ENCODE data around the gene GSG1. TPM values are rescaled to one million over a fixed set of nuclear protein-coding genes. Genes with fewer than 3 reads are reported as not detected.

GSG1 gene
- total RNA-seq, 1 experiment from 2014 or later: not detected

DNA sequence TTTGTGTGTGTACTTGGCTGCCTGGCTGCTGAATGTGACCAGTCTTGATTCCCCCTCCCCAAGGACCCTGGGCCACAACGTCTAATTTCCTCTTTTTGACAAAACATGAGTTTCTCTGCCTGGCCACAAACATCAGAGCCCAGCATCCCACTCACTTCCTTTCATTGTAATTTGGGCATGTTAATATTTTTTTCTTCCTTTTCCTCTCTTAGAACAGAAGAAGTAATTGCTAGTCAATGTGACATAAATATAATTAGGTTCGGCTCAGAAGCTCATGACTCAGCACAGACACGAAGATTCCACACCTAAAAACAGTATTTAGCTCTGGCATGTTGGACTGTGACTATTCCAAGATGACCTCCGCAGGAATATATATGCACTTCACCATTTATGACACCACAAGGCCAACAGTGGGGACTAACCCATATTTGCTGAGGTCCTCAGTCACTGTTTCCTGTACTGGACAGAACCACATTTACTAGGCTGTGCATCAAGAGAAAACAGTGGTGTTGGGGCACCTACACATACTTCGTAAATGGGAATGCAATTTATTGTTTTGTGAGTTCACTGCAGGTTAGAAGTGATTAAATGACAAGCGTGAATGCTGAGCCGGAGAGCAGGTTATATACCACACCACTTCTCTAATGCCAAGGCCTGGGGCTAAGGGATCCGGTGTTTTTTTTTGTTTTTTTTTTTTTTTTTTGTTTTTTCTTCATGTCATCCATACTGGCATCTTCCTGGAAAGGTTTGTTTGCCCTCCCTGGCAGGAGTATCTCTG lies 4.2 kb downstream of the GSG1 start:
- Histone ChIP-seq H4K20me1 (ENCODE audit: insufficient read depth) (no peaks in the 10 kb centered on the region), H3K9ac (ENCODE audit: low read length) (peak overlapping the region; percentile 83), H3K4me3 (replicated peaks in 1 of 2; ENCODE audit: low read depth in 1 of 2, low read length in 2 of 2) (peak overlapping the region in 1 of 2 experiments; percentile 38; a peak in 2 of 4 replicates), H3K4me1 (ENCODE audit: control insufficient read depth in 1 of 2, insufficient read depth in 2 of 2, low read length in 2 of 2) (peaks cover 46 to 86% of the 10 kb centered on the region in 2 experiments), H3K9me3 (ENCODE audit: control insufficient read depth in 1 of 2, insufficient read depth in 1 of 2, low read depth in 1 of 2, low read length in 2 of 2) (no peaks in the 10 kb centered on the region), H3K27ac (ENCODE audit: low read depth, low read length) (peak overlapping the region; percentile 92), H3K79me2 (ENCODE audit: insufficient read depth, low read length) (no peaks in the 10 kb centered on the region), H3K36me3 (ENCODE audit: control insufficient read depth in 1 of 2, insufficient read depth in 2 of 2, low read length in 2 of 2) (no peaks in the 10 kb centered on the region), H3K9me2 (ENCODE audit: insufficient read depth) (no peaks in the 10 kb centered on the region), H3K27me3 (ENCODE audit: insufficient read depth, low read length) (no peaks in the 10 kb centered on the region), H3K4me2 (ENCODE audit: low read length) (peak overlapping the region; percentile 88), H2AFZ (ENCODE audit: low read depth, low read length, poor library complexity, severe bottlenecking) (no peak overlapping the region)
- ChIA-PET POLR2A (interaction anchor here (0.6 to 1.9 kb wide), 4 partner anchors 102 to 113 kb away, joined by 3 to 4 read pairs (median 3); no protein-coding TSS in a partner anchor), RAD21 (ENCODE audit: low non-redundant PET in 1 of 2, low total read pairs in 2 of 2, uncharacterized antibody in 2 of 2, unreplicated experiment in 2 of 2) (interaction anchor here (0.6 to 1.9 kb wide), 5 partner anchors 96 to 137 kb away, joined by 4 to 14 read pairs (median 5); no protein-coding TSS in a partner anchor), CTCF (interaction anchor here (0.6 to 3.2 kb wide), 7 partner anchors 79 to 1068 kb away, joined by 3 to 27 read pairs (median 3); no protein-coding TSS in a partner anchor)
- no peak for TF ChIP-seq TCF7L2 (IDR thresholded peaks at IDR 0.05; ENCODE audit: borderline replicate concordance, extremely low read depth, insufficient read depth, insufficient read length)
- no peak for TF ChIP-seq SIN3A (IDR thresholded peaks at IDR 0.05; ENCODE audit: low read depth)
- DNase-seq (ENCODE audit: low read depth, low spot score) (no peak), ATAC-seq (no peak; the same call in none of the 2 replicates)
- intact Hi-C loops (cut with micrococcal nuclease): loop anchor here (5.0 to 10.0 kb wide), 2 partner anchors 97 to 284 kb away; partner anchors contain the start of genes DDX47 and HEBP1
- no TSS peak for BruUV-seq (replicated peaks)

- peak overlapping the region; percentile 92 for H3K27ac ChIP-seq (ENCODE audit: low read depth, low read length)
- H3K9me3 ChIP-seq (ENCODE audit: control insufficient read depth in 1 of 2, insufficient read depth in 1 of 2, low read depth in 1 of 2, low read length in 2 of 2): no peaks in the 10 kb centered on the region
- no TSS peak for BruUV-seq (replicated peaks)
- ATAC-seq: no peak
- H4K20me1 ChIP-seq (ENCODE audit: insufficient read depth): no peaks in the 10 kb centered on the region
- ChIA-PET RAD21 (ENCODE audit: low non-redundant PET in 1 of 2, low total read pairs in 2 of 2, uncharacterized antibody in 2 of 2, unreplicated experiment in 2 of 2) (interaction anchor here (1.0 to 1.5 kb wide), 4 partner anchors 103 to 114 kb away, joined by 3 to 8 read pairs (median 5); no protein-coding TSS in a partner anchor), CTCF (interaction anchor here (1.0 to 3.2 kb wide), 5 partner anchors 80 to 113 kb away, joined by 3 to 27 read pairs (median 13); no protein-coding TSS in a partner anchor), POLR2A (interaction anchor here (0.6 kb wide), 1 partner anchor 25 kb away, joined by 3 read pairs; no protein-coding TSS in a partner anchor)
- intact Hi-C loops (cut with micrococcal nuclease): loop anchor here (1.0 to 10.0 kb wide), 3 partner anchors 95 to 283 kb away; partner anchors contain the start of genes DDX47 and HEBP1
- H3K4me1 ChIP-seq (ENCODE audit: control insufficient read depth in 1 of 2, insufficient read depth in 2 of 2, low read length in 2 of 2): peaks cover 52 to 86% of the 10 kb centered on the region in 2 experiments
- H3K4me3 ChIP-seq (replicated peaks in 1 of 2; ENCODE audit: low read depth in 1 of 2, low read length in 2 of 2): peak overlapping the region; percentile 21 to 38
- peak overlapping the region; percentile 69 for H2AFZ ChIP-seq (ENCODE audit: low read depth, low read length, poor library complexity, severe bottlenecking)
- H3K9ac ChIP-seq (ENCODE audit: low read length): peak overlapping the region; percentile 83
- H3K4me2 ChIP-seq (ENCODE audit: low read length): peak overlapping the region; percentile 88
- DNase-seq (ENCODE audit: low read depth, low spot score): no peak
- H3K9me2 ChIP-seq (ENCODE audit: insufficient read depth): no peaks in the 10 kb centered on the region
- TF ChIP-seq ELF1 (IDR thresholded peaks at IDR 0.05; ENCODE audit: borderline replicate concordance, low read depth) (no peak), EGR1 (IDR thresholded peaks at IDR 0.05; ENCODE audit: low read depth) (no peak), REST (IDR thresholded peaks at IDR 0.05; ENCODE audit: low read depth) (no peak), FOSL1 (IDR thresholded peaks at IDR 0.05; ENCODE audit: low read depth) (no peak), POLR2A (IDR thresholded peaks at IDR 0.05; ENCODE audit: borderline replicate concordance, extremely low read depth, insufficient read depth, insufficient read length) (no peak), RAD21 (IDR thresholded peaks at IDR 0.05; ENCODE audit: low read depth) (no peak), ZFX (IDR thresholded peaks at IDR 0.05) (no peak), SRF (IDR thresholded peaks at IDR 0.05; ENCODE audit: low read depth) (no peak), EZH2phosphoT487 (IDR thresholded peaks at IDR 0.05; ENCODE audit: borderline replicate concordance) (no peak), EZH2 (IDR thresholded peaks at IDR 0.05) (no peak)
- no peaks in the 10 kb centered on the region for H3K79me2 ChIP-seq (ENCODE audit: insufficient read depth, low read length)
- no peaks in the 10 kb centered on the region for H3K36me3 ChIP-seq (ENCODE audit: control insufficient read depth in 1 of 2, insufficient read depth in 2 of 2, low read length in 2 of 2)
- H3K27me3 ChIP-seq (ENCODE audit: insufficient read depth, low read length): no peaks in the 10 kb centered on the region
Measured at GRCh38 chr12:13097491-13098011, 5.9 kb downstream of the GSG1 start.
